ENCODE measurements around the gene F2.

- TF ChIP-seq POLR2A (IDR thresholded peaks at IDR 0.05; ENCODE audit: low read length) (no peak), GATA1 (IDR thresholded peaks at IDR 0.05; ENCODE audit: low read depth, low read length) (no peak)
Observed at GRCh38 chr11:46743693-46744339, 24.8 kb downstream of the F2 start.
